ENCODE data around the gene PTBP1. TPM values are rescaled to one million over a fixed set of nuclear protein-coding genes. Genes with fewer than 3 reads are reported as not detected.

PTBP1 gene
- total RNA-seq, 1 donor from 2014 or later: 210 TPM

DNA sequence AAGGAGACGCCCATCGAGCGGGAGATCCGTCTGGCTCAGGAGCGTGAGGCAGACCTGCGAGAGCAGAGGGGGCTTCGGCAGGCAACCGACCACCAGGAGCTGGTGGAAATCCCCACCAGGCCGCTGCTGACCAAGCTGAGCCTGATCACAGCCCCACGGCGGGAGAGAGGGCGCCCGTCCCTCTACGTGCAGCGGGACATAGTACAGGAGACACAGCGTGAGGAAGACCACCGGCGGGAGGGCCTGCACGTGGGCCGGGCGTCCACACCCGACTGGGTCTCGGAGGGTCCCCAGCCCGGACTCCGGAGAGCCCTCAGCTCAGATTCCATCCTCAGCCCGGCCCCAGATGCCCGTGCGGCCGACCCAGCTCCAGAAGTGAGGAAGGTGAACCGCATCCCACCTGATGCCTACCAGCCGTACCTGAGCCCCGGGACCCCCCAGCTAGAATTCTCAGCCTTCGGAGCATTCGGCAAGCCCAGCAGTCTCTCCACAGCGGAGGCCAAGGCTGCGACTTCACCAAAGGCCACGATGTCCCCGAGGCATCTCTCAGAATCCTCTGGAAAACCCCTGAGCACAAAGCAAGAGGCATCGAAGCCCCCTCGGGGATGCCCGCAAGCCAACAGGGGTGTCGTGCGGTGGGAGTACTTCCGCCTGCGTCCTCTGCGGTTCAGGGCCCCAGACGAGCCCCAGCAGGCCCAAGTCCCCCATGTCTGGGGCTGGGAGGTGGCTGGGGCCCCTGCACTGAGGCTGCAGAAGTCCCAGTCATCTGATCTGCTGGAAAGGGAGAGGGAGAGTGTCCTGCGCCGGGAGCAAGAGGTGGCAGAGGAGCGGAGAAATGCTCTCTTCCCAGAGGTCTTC lies 39.2 kb upstream of the PTBP1 start:
- Histone ChIP-seq H3K27me3 (no peaks in the 10 kb centered on the region), H3K27ac (no peak overlapping the region), H3K36me3 (no peaks in the 10 kb centered on the region), H3K9me3 (peaks cover 3 to 11% of the 10 kb centered on the region in 2 donors), H3K4me3 (no peak overlapping the region), H3K4me1 (no peaks in the 10 kb centered on the region)
- no peak for DNase-seq (ENCODE audit: low spot score in 2 of 2)
- intact Hi-C loops (cut with DNase I): no loop called here
- TF ChIP-seq, protein P1, sequence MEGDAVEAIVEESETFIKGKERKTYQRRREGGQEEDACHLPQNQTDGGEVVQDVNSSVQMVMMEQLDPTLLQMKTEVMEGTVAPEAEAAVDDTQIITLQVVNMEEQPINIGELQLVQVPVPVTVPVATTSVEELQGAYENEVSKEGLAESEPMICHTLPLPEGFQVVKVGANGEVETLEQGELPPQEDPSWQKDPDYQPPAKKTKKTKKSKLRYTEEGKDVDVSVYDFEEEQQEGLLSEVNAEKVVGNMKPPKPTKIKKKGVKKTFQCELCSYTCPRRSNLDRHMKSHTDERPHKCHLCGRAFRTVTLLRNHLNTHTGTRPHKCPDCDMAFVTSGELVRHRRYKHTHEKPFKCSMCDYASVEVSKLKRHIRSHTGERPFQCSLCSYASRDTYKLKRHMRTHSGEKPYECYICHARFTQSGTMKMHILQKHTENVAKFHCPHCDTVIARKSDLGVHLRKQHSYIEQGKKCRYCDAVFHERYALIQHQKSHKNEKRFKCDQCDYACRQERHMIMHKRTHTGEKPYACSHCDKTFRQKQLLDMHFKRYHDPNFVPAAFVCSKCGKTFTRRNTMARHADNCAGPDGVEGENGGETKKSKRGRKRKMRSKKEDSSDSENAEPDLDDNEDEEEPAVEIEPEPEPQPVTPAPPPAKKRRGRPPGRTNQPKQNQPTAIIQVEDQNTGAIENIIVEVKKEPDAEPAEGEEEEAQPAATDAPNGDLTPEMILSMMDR (IDR thresholded peaks at IDR 0.05): no peak

DNA sequence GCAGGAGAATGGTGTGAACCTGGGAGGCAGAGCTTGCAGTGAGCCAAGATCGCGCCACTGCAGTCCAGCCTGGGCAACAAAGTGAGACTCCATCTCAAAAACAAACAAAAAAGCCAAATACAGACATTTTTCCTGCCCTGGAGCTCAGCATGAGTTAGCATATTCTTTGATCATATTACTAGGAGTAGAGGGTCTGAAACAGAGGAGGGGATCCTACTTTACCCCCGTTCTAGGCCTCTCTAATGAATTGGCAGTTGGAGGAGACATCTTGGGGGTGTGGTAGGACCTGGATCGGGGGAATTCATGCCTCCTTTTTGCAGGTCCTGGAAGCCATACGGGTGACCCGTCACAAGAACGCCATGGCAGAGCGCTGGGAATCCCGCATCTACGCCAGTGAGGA lies 34.1 kb upstream of the PTBP1 start:
- no peaks in the 10 kb centered on the region for H3K27me3 ChIP-seq
- H3K27ac ChIP-seq: no peak overlapping the region
- H3K9me3 ChIP-seq: peaks cover 3 to 9% of the 10 kb centered on the region in 2 donors
- H3K36me3 ChIP-seq: no peaks in the 10 kb centered on the region
- intact Hi-C loops (cut with DNase I): no loop called here
- peaks cover 0 to under 1% of the 10 kb centered on the region in 2 donors for H3K4me1 ChIP-seq
- no peak for DNase-seq (ENCODE audit: low spot score in 2 of 2)
- TF ChIP-seq, protein P1 (IDR thresholded peaks at IDR 0.05): no peak
- no peak overlapping the region for H3K4me3 ChIP-seq

DNA sequence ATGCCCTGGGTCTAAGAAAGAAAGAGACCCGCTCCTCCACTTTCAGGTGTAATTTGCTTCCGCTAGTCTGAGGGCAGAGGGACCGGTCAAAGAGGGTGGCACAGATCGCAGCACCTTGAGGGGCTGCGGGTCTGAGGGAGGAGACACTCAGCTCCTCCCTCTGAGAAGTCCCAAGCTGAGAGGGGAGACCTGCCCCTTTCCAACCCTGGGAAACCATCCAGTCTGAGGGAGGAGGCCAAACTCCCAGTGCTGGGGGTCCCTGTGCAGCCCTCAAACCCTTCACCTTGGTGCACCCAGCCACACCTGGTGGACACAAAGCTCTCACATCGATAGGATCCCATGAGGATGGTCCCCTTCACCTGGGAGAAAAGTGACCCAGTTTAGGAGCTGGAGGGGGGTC lies 33.4 kb upstream of the PTBP1 start:
- no peak overlapping the region for H3K4me3 ChIP-seq
- no peak for DNase-seq (ENCODE audit: low spot score in 2 of 2)
- no peaks in the 10 kb centered on the region for H3K27me3 ChIP-seq
- TF ChIP-seq, protein P1 (IDR thresholded peaks at IDR 0.05): no peak
- intact Hi-C loops (cut with DNase I): no loop called here
- H3K36me3 ChIP-seq: no peaks in the 10 kb centered on the region
- H3K9me3 ChIP-seq: peaks cover 0 to 2% of the 10 kb centered on the region in 2 donors
- peaks cover 0 to 7% of the 10 kb centered on the region in 2 donors for H3K4me1 ChIP-seq
- H3K27ac ChIP-seq: no peak overlapping the region

DNA sequence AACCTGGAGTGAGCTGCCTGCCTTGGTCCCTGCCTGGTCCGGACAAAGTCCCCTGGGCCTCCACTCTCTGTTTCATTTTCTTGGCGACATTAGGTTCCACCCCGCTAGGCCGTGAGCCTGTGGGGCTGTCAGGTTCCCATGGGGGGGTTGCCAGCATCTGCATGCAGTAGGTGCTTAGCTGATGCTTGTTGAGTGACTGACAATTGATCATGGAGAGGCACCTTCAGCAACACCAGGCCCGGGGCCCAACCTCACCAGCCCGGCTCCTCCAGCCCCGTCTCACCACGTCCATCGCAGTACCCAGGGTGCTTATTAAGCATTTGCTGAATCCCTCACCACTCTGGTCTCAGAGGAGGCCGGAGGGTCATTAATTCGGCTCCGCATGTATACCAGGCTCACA lies 33.0 kb upstream of the PTBP1 start:
- no peaks in the 10 kb centered on the region for H3K36me3 ChIP-seq
- no peak overlapping the region for H3K4me3 ChIP-seq
- intact Hi-C loops (cut with DNase I): no loop called here
- H3K27me3 ChIP-seq: no peaks in the 10 kb centered on the region
- TF ChIP-seq, protein P1 (IDR thresholded peaks at IDR 0.05): no peak
- H3K4me1 ChIP-seq: peaks cover 0 to 7% of the 10 kb centered on the region in 2 donors
- H3K27ac ChIP-seq: no peak overlapping the region
- H3K9me3 ChIP-seq: no peaks in the 10 kb centered on the region
- DNase-seq (ENCODE audit: low spot score in 2 of 2): no peak

DNA sequence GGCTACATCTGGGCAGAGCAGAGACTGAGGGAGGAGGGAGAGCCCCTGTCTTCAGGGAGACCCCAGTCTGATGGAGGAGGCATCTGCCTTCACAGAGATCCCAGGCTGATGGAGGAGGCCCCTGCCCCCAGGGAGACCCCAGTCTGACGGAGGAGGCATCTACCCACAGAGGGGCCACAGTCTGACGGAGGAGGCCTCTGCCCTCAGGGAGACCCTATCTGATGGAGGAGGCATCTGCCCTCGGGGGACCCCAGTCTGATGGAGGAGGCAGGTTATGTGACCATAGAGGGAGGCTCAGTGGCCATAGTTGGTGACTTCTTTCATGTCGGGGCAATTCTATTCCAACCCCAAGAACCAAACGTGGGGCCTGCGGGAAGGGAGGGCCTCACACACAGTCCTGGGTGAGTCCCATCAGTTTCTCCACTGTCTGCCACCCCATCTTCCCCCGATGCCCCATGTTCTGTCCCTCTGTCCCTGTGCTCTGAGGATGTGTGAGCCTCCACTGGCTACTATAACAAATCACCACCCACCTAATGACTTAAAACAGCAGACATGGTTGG lies 32.0 kb upstream of the PTBP1 start:
- Histone ChIP-seq H3K4me3 (no peak overlapping the region), H3K9me3 (no peaks in the 10 kb centered on the region), H3K27me3 (no peaks in the 10 kb centered on the region), H3K36me3 (no peaks in the 10 kb centered on the region), H3K27ac (no peak overlapping the region), H3K4me1 (peaks cover 0 to 7% of the 10 kb centered on the region in 2 donors)
- TF ChIP-seq, protein P1 (IDR thresholded peaks at IDR 0.05): no peak
- intact Hi-C loops (cut with DNase I): no loop called here
- DNase-seq (ENCODE audit: low spot score in 2 of 2): no peak
